ENCODE data around the gene MAGI2.
"Not testable (repeated sequence)": the region's sequence is repeated elsewhere in the genome, so short reads cannot be mapped to it uniquely, and the experiment has no call there.

The MAGI2 gene

DNA sequence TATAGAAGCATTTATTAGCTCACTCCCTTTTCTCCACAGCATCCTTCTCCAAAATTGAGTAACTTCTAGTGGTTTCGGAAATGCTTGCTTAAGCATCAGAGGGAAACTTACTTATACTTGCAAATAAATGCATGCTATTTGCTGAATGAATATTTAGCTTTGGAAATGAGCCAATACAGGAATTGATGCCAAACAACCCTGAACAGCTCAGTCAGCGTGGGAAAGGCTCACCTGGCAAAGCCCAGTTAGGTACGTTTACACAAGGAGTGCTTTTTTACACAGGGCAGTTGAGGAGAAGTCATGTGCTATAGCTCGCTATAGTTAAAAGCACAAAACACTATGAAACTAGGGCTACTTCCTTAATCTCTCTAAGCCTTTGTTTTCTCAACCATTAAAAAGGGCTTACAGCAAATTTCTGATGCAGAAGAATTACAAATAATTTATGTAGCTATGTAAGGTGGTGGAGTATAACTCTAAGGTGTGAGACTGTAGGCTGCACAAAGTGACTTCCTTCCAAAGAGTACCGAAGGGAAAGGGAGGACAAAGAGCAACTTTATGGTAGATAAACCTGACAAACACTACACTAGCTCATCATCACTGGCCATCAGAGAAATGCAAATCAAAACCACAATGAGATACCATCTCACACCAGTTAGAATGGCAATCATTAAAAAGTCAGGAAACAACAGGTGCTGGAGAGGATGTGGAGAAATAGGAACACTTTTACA lies 1156.7 kb downstream of the MAGI2 start:
- no peak for DNase-seq (ENCODE audit: low read depth)

DNA sequence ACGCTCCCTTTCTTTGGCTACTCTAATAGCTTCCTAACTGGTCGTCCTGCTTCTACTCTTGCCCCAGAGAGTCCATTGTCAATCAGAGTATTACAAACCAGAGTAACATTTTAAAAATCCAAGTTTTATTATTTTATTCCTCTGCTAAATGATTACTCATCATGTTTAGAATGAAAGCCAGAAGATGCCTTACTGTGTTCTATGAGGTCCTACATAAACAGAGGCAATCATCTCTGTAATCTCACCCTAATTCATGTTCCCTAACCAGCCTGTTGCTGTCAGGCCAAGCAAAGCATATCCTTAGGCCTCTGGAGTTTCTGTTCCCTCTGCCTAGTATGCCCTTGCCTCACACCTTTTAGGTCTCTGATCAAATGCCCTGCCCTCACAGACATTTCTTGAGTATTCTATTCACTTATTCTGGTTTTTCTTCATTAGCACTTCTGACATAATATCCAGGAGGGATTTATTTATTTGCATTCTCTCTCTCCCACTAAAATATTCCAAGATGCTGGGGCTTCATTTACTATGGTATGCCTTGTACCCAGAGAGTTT lies 1157.3 kb downstream of the MAGI2 start:
- no peak for DNase-seq (ENCODE audit: low read depth)

DNA sequence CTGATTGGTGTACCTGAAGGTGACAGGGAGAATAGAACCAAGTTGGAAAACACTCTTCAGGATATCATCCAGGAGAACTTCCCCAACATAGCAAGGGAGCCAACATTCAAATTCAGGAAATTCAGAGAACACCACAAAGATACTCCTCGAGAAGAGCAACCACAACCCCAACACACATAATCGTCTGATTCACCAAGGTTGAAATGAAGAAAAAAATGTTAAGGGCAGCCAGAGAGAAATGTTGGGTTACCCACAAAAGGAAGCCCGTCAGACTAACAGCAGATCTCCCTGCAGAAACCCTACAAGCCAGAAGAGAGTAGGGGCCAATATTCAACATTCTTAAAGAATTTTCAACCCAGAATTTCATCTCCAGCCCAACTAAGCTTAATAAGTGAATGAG lies 1164.0 kb downstream of the MAGI2 start:
- DNase-seq (ENCODE audit: low read depth), result not testable (repeated sequence)

DNA sequence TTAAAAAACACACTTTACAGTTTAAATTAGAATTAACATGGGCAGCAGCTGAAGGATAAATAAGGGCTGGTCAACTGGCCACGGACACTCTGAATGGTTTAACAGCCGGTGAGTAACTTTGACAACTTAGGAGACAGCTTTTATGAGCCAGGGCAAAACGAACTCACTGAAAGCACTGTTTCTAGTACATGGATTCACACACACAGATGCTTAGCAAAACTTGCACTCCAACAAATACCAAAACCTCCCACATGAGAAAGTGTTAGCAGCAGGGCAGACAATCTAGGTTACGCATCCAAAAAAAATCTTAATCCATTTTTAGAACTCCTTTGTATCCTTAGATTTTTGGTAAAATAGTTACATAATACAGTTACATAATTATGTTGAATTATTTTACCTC lies 1168.5 kb downstream of the MAGI2 start:
- no peak for DNase-seq (ENCODE audit: low read depth)

DNA sequence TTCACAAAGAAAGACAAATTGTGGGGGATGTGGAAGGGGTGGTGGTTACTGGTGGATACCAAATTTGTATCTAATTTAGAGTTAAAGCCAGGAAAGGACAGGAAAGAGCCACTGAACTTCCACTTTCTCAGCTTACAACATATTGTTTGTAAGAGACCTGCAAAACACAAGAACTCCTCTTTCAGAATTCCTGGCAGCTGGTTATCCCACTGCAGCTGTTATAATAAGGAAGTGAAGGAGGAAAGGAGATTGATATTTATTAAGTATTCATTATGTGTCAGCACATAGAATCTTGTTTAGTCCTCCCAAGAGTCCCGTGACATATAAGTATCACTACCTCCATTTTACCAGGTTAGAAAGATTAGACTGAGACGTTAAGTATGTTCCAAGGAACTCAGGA lies 1173.2 kb downstream of the MAGI2 start:
- no peak for DNase-seq (ENCODE audit: low read depth)

DNA sequence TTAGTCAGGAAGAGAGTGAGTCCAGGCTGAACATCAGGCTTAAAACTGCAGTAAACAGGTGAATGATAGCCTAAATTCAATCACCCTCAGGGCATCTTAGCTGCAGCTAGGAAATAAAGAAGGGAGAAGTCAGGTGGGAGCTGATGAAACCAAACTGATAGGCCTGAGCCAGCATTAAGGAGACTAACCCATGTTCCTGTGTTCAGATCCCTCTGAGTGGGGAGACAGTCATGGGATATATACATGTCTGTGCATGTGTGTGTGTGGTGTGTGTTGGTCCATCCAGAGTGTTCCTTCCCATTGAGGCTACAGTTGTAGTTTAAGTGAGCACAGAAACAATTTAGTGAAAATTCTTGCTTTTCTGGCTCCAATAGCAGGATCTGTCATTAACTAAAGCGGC lies 1174.0 kb downstream of the MAGI2 start:
- no peak for DNase-seq (ENCODE audit: low read depth)

DNA sequence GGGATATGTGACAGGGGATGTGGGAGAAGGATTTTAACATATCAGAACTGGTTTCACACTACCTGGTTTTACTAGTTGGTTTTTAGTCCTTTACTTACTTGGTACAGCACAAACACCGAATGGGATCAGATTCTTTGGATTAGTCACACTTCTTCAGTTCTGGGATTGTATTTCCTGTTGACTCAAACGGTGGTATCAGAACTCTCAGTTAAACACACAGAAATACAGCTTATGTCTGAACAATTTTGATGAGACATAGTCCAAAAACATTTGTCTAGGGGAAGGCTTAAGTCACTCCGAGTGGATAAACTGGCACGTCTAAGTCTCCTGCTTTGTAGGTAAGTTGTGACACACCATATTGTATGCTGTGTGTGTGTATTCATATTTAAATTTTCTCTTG lies 1174.4 kb downstream of the MAGI2 start:
- no peak for DNase-seq (ENCODE audit: low read depth)

DNA sequence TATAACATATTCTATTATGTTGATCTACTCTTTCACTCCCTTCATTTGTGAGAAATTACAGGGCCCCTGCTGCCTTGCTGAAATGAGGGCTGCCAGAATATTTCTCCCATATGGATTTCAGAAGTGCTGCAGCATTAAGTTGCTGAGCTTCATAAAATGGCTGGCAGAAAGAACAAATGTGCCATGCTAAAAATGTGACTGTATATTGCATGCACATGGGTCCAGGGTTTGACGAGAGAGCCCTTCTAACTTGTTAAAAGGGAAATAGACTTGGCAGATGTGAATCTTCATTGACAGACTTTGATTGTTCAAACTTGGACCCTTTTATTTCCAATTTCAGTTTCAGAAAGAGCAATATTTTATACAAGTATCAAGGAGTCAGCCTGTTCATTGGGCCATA lies 1186.3 kb downstream of the MAGI2 start:
- DNase-seq (ENCODE audit: low read depth), result no peak

DNA sequence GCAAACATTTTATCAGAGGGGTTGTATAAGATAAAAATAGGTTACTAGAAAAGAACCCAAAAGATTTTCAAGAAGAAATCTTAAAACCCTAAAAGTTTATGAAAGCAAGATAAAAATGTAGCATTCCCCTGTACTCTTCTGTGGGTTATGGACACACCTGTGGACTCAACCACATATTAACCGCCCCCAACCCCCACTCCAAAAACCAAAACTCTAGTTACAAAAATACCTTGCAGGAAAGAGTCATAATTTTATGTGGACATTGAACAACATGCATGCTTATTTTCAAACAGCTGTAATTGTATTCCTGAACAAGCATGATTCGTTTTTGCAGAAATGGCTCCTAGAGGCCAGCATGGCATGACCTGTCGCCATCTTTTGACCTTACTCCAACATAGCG lies 1188.0 kb downstream of the MAGI2 start:
- DNase-seq (ENCODE audit: low read depth), result no peak

DNA sequence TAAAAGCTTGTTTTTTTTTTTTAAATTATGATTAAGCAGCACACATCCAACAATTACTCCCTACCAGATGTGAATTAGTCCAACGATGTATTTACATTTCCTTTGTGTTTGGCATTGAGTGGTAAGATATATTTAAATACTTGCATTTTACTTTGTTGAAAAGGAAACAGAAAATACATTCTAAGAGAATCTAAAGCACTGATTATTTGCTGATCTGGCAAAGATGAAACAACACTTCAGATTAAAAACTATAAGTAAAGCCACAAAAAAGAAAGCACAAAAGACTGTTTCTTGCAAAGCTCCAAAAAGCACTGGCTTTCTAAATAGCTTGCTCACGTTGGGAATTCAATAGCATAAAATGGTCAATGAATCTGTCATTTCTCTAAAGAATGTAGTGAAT lies 1188.4 kb downstream of the MAGI2 start:
- DNase-seq (ENCODE audit: low read depth), result no peak

DNA sequence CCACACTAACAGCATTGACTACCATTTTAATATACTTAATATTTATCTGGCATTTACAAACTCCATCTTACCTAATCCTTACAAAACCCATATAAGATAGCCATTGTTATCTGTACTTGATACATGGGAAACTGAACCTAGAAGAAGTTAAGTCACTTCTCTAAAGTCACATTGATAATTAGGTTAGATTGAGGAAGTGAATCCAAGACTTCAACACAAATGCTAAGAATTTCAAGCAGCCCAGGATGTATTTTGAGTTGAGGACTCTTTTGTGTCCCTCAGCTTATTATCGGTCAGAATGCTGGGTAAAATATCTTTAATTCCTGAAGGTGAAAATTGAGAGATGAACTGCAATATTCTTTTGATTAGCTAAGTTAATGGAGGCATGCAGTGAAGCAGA lies 1189.4 kb downstream of the MAGI2 start:
- no peak for DNase-seq (ENCODE audit: low read depth)

DNA sequence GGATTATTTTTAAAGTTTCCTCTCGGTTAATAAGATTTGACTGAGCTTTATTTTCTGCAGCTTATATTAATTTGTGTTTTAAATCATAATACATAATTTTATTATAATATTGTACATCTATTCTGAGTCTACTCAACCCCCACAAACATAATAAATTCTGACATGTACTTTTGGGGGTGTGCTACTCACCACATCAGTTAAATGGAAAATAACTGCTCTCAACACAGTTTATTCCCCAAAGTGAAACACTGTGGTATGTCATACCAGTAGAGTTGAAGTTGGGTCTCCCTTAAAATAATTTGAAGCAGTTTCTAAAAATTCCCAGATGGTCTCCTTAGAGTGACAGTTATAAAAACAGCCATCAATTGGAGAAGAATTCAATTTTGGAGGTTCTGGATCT lies 1191.7 kb downstream of the MAGI2 start:
- DNase-seq (ENCODE audit: low read depth), result no peak

DNA sequence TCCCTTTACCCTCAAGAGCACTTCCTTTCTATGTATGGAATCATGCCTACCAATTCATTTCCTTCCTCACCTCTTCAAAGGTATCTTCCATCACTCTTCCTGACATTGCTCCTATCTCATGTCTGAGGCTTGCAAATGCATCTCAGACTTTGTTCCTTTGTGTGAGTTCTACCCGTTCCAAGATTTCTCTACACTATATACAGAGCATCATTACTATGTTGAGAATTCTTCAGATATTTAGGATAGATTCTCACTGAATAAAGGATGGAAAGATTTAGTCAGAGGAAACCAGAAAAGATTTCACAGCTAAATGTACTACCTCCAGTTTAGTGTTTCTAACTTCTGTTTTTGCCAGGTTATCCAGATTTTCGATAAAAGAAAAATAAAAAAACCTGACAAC lies 1192.2 kb downstream of the MAGI2 start:
- DNase-seq (ENCODE audit: low read depth), result no peak

DNA sequence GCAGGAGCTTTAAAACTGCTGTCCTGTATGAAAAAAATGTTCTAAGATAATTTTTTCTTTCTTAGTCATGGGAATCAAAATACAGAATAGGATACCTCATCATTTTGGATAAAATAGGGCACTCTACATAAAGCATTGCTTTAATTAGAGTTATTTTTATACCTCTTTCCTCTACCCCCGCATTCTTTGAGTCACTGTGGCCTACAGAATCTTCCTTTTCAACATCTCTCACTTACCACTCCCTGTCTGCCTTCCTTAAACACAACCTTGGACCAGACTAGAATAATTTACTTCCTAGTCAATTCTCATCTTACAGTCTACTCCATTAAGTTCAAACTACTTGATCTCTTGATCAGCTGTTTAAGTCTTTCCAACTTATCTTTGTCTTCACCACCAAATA lies 1192.6 kb downstream of the MAGI2 start:
- DNase-seq (ENCODE audit: low read depth), result no peak

DNA sequence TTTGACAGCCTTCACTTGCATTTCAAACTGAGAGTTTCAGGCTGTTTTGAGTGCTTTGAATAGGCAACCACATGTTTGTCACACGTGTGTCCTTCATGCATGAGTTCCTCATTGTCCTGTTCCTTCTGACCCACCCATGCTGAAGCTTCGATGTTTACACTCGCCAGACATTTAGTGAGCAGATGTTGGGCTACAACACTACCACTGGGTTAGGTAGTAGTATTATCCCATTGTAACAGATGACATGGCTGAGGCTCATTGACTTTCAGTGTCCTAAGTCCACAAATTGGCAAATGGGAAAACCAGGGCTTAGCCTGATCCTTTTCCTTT lies 1198.8 kb downstream of the MAGI2 start:
- DNase-seq (ENCODE audit: low read depth), result no peak

DNA sequence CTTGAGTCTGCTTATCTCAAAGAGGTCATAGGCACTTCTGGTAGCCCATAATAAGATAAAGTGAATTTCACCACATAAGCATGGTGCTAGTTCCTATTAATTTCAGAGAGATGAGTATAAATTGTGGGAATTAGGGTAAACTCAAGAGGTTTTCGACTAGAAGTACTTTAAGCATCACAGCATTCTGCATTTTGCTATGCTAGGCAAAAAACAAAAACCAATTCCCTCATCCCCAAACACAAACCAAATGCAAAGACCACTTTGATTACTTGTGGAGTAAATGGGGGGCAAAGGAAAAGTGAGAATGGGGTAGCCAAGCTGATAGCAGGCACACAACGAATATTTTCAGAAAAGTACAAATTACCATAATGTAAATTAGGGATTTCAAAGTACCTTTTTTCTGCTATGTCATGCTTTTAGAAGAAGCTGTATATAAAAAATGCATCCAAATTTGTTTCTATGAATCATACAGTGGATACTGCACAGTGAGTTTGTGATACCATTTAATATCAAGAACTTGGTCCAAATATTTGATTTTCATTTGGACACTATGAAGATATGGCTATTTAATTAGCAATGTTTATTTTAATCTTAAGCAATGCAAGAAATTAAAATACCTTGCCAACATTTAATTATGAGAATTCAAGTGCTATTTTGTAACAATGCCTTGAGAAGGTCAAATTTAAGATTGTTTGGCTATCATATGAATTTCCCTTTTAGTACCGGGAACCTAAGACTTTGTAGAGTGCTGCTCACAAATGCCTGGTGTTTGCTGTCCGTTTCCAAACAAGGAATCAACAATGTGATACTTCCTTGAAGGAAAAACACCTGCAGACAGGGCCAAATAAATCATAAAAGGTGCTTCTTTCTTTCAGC lies 1199.4 kb downstream of the MAGI2 start:
- no peak for DNase-seq (ENCODE audit: low read depth)

DNA sequence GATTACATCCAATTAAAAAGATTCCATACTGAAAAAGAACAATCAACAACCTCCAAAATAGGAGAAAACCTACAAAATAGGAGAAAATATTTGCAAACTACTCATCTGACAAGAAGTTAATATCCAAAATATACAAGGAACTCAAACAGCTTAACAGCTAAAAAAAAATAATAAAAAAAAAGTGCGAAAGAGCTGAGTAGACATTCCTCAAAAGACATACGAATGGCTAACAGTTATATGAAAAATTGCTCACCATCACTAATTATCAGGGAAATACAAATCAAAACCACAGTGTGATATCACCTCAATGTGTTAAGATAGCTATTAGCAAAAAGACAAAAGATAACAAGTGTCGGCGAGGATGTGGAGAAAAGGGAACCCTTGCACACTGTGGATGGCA lies 1204.6 kb downstream of the MAGI2 start:
- no peak for DNase-seq (ENCODE audit: low read depth)

DNA sequence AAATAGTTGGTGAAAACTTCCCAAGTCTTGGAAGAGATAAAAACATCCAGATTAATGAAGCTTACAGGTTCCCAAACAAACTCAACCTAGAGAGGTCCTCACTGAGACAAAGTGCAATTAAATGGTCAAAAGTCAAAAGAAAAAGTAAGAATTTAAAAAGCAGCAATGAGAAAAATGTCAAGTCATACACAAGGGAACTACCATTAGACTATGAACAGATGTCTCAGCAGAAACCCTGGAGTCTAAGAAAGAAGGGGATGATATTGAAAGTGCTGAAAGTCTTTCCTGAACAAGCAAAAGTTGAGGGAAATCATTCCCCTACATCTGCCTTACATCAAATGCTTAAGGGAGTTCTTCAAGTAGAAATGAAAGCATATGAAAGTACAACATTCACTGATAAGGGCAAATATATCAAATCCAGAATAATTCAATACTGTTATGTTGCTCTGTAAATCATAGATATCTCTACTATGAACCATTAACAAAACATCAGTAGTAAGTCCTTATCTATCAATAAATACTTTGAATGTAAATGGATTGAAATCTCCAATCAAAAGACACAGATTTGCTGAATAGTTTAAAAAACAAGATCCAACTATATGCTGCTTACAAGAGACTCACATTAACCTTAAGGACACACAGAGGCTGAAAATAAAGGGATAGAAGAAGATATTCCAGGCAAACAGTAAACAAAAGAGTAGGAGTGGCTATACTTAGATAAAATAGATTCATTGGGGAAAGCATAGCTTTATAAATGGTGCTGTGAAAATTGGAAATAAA lies 1205.4 kb downstream of the MAGI2 start:
- DNase-seq (ENCODE audit: low read depth), result no peak

DNA sequence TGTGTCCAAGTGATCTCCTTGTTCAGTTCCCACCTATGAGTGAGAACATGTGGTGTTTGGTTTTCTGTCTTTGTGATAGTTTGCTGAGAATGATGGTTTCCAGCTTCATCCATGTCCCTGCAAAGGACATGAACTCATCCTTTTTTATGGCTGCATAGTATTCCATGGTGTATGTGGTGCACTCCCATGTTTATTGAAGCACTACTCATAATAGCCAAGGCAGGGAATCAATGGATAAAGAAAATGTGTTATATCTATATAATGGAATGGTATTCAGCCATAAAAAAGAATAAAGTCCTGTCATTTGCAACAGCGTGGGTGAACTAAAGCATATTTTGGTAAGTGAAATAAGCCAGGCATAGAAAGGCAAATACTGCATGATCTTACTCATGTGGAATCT lies 1213.3 kb downstream of the MAGI2 start:
- not testable (repeated sequence) for DNase-seq (ENCODE audit: low read depth)

DNA sequence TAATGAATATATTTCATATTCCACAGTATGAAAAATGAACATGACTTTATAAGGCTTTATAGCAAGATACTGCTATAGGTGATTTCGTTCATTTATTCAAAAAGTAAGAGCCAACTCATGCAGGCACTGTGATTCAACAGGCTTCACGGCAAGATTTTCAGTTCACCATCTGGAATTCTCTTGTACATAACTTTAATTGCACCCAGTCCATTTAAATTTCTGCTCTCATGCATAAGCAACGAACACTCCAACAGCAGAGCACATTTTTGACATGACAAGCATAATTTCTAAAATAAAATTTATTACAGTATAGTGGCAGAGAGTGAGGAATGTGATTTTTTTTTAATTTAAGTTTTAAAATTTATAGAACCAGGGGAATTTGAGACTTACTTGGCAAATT lies 1218.8 kb downstream of the MAGI2 start:
- DNase-seq (ENCODE audit: low read depth), result no peak

DNA sequence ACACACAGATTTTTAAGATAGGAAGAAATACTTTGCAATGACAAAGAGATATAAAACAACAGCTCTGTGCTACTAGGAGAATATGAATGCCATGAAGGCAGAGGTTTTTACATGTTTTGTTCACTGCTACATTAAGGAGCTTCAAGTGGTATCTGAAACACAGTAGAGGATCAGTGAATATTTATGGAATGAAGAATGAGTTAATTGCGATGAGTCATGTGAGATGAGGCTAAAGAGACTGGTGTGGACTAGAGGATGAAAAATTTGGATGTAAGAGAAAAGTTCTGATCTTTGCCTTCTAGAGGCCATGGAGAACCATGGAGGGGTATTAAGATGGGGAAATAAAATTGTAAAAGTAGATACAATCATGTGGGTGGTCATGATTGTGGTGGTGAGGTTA lies 1220.7 kb downstream of the MAGI2 start:
- DNase-seq (ENCODE audit: low read depth), result no peak

DNA sequence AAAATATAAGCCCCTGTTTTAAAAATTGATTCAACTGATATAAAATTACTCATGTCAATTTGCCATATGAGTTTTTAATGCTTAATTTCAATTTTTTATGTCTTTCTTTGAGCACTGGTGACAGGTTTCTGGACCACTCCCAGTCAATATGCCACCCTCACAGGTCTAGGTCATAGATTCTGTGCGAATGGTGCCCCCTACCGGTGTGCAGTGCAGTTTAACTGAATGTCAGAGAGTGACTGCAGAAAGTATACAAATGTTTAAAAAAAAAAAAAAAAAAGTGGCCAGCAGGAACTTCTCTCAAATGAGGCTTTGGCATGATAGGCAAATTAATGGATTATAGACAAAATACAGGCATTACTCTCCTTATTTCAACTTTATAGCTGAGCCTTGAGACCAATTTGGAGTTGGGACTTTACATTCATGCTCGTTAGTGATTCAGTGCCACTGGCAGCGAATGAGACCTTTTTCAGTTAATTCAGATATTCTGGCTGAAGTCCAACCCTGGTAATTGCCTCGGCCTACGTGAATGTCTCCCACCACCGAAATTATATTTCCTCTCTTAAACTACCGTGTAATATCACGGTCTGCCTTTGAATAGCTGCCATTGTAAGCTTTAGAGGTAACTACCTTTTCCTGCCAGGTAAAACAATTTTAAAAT lies 1227.3 kb downstream of the MAGI2 start:
- no peak for DNase-seq (ENCODE audit: low read depth)
